ENCODE data around the gene MYO1H.
A peak's percentile ranks its signal among the peaks of the same experiment; 100 is the strongest.

- TF ChIP-seq, protein P1, sequence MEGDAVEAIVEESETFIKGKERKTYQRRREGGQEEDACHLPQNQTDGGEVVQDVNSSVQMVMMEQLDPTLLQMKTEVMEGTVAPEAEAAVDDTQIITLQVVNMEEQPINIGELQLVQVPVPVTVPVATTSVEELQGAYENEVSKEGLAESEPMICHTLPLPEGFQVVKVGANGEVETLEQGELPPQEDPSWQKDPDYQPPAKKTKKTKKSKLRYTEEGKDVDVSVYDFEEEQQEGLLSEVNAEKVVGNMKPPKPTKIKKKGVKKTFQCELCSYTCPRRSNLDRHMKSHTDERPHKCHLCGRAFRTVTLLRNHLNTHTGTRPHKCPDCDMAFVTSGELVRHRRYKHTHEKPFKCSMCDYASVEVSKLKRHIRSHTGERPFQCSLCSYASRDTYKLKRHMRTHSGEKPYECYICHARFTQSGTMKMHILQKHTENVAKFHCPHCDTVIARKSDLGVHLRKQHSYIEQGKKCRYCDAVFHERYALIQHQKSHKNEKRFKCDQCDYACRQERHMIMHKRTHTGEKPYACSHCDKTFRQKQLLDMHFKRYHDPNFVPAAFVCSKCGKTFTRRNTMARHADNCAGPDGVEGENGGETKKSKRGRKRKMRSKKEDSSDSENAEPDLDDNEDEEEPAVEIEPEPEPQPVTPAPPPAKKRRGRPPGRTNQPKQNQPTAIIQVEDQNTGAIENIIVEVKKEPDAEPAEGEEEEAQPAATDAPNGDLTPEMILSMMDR (IDR thresholded peaks at IDR 0.05) = peak; percentile 46
- TF ChIP-seq ZFX (IDR thresholded peaks at IDR 0.05; ENCODE audit: borderline replicate concordance) = no peak
These were observed 780 bp upstream of the MYO1H start for GRCh38 chr12:109346920-109347319.
